Activated effector memory CD4-positive, alpha-beta T cell treated with anti-CD3 and anti-CD28 coated beads, Interleukin-2, amount 50 U/mL, for 16 hours (primary cell): ENCODE data around the gene DAAM2.

Source experiments
- DNase-seq: peaks from one replicate; pipeline ENCODE4 v3.0.0-alpha.2; 2020

The DAAM2 gene

GRCh38 chr6:39891976-39892375, 99.8 kb downstream of the DAAM2 start:
- DNase-seq = no peak

- DNase-seq = no peak
These were observed 100.4 kb downstream of the DAAM2 start for GRCh38 chr6:39892490-39893129.

- peak; percentile 10 for DNase-seq
These were observed 101.1 kb downstream of the DAAM2 start for GRCh38 chr6:39893286-39893685.

- no peak for DNase-seq
These were observed 104.5 kb downstream of the DAAM2 start for GRCh38 chr6:39896701-39897100.

- no peak for DNase-seq
These were observed 105.5 kb downstream of the DAAM2 start for GRCh38 chr6:39897698-39898097.

GRCh38 chr6:39898625-39899024, 106.4 kb downstream of the DAAM2 start:
- no peak for DNase-seq

GRCh38 chr6:39899554-39900295, 107.5 kb downstream of the DAAM2 start:
- peak; percentile 24 for DNase-seq

- DNase-seq = peak; percentile 49
These were observed 109.0 kb downstream of the DAAM2 start for GRCh38 chr6:39901116-39901655.

- peak; percentile 56 for DNase-seq
These were observed 109.5 kb downstream of the DAAM2 start for GRCh38 chr6:39901670-39902069.

GRCh38 chr6:39902136-39902535, 110.0 kb downstream of the DAAM2 start:
- DNase-seq = peak; percentile 56

- DNase-seq = peak; percentile 39
These were observed 110.8 kb downstream of the DAAM2 start for GRCh38 chr6:39902786-39903465.

- DNase-seq = peak; percentile 22
These were observed 111.5 kb downstream of the DAAM2 start for GRCh38 chr6:39903656-39904055.

- peak; percentile 3 for DNase-seq
These were observed 112.9 kb downstream of the DAAM2 start for GRCh38 chr6:39904946-39905639.

- DNase-seq = peak; percentile 12
These were observed 113.4 kb downstream of the DAAM2 start for GRCh38 chr6:39905640-39905975.

- DNase-seq = peak; percentile 55
These were observed 114.2 kb downstream of the DAAM2 start for GRCh38 chr6:39906318-39906761.

GRCh38 chr6:39907871-39908575, 115.8 kb downstream of the DAAM2 start:
- DNase-seq = peak; percentile 55

GRCh38 chr6:39908838-39909583, 116.8 kb downstream of the DAAM2 start:
- DNase-seq = peak; percentile 45

GRCh38 chr6:39909701-39910100, 117.5 kb downstream of the DAAM2 start:
- peak; percentile 48 for DNase-seq

GRCh38 chr6:39910164-39910563, 118.0 kb downstream of the DAAM2 start:
- DNase-seq = peak; percentile 17

GRCh38 chr6:39910744-39911143, 118.6 kb downstream of the DAAM2 start:
- no peak for DNase-seq

- DNase-seq = no peak
These were observed 119.4 kb downstream of the DAAM2 start for GRCh38 chr6:39911513-39912125.
